HepG2 (cell line): ENCODE data around the gene APOL4. TPM values are rescaled to one million over a fixed set of nuclear protein-coding genes. Genes with fewer than 3 reads are reported as not detected.
A peak's percentile ranks its signal among the peaks of the same experiment; 100 is the strongest.

Source experiments
- ATAC-seq: fragments of 200-7000 bp; cut with Tn5 transposase; 3 replicates; pipeline ENCODE4 v1.9.1; 2020; ENCODE audit warnings: mild to moderate bottlenecking, moderate library complexity
- BruUV-seq: library from RNA; stranded (reverse); fragments of 400-500 nt; replicated peaks from 2 replicates; lab custom pipeline; 2021; lab: Mats Ljungman, UMichigan
- CTCF ChIA-PET: fragments of 300-600 bp; formaldehyde crosslinking; extraction: SDS; loops from one replicate; lab custom pipeline; 2021; ENCODE audit warnings: low total read pairs, inconsistent platforms, low intra/inter-chr PET ratio; lab: Yijun Ruan, JAX
- POLR2A ChIA-PET: fragments of 350-600 bp; sonication (Branson Sonifier 250); formaldehyde crosslinking; loops from one replicate; lab custom pipeline; 2020; ENCODE audit warnings: antibody characterized with exemption, inconsistent platforms; lab: Yijun Ruan, JAX
- DNase-seq: peaks from one replicate; pipeline ENCODE4 v3.0.0-alpha.2; 2015; ENCODE audit warnings: low spot score
- FAIRE-seq: peaks from 3 replicates; lab custom pipeline; 2011; peaks lifted over from hg19 to GRCh38; lab: Jason Lieb, UNC
- H2AFZ ChIP-seq: one replicate; pipeline ENCODE4 v1.6.1; 2011; ENCODE audit warnings: low read length, inconsistent platforms
- H3K27ac ChIP-seq: fragments of 300-600 bp; 3 replicates; pipeline ENCODE4 v1.8.0; 2011; ENCODE audit warnings: mixed run types, mild to moderate bottlenecking, mixed read lengths, low read length, inconsistent platforms; ENCODE audit not compliant: insufficient read depth; ENCODE audit errors: extremely low read length
- H3K27me3 ChIP-seq, 2 experiments: fragments of 200-600 bp in 1 of 2; 2 replicates in 1 of 2; 3 replicates in 1 of 2; pipeline versions ENCODE4 v1.6.0 to v1.8.0; 2011; ENCODE audit warnings: low read length in 2 of 2, mild to moderate bottlenecking in 2 of 2, moderate library complexity in 2 of 2, inconsistent platforms in 1 of 2; ENCODE audit not compliant: insufficient read depth in 2 of 2, control insufficient read depth in 1 of 2
- H3K36me3 ChIP-seq, 2 experiments: fragments of 200-600 bp in 1 of 2; replicated peaks in 1 of 2; 2 replicates in 1 of 2; 3 replicates in 1 of 2; pipeline versions ENCODE4 v1.5.1 to v1.8.0; 2011; ENCODE audit warnings: low read length in 2 of 2, inconsistent platforms in 1 of 2; ENCODE audit not compliant: insufficient read depth in 2 of 2, control insufficient read depth in 1 of 2
- H3K4me1 ChIP-seq: 2 replicates; pipeline ENCODE4 v1.5.1; 2012; ENCODE audit warnings: low read length, inconsistent platforms; ENCODE audit not compliant: insufficient read depth
- H3K4me2 ChIP-seq: 2 replicates; pipeline ENCODE4 v1.6.0; 2011; ENCODE audit warnings: low read depth, low read length, inconsistent platforms
- H3K4me3 ChIP-seq, 3 experiments: fragments of 200-600 bp in 1 of 3; sonication (generic), shearing (Covaris generic) in 1 of 3; replicated peaks in 1 of 3; 2 replicates each; pipeline ENCODE4 v1.5.1; 2011 to 2016; ENCODE audit warnings: low read length in 3 of 3, inconsistent platforms in 2 of 3, low read depth in 2 of 3, mild to moderate bottlenecking in 2 of 3, control low read depth in 1 of 3, mixed read lengths in 1 of 3; ENCODE audit not compliant: insufficient read depth in 1 of 3
- H3K79me2 ChIP-seq: one replicate; pipeline ENCODE4 v1.6.1; 2011; ENCODE audit warnings: low read length, inconsistent platforms; ENCODE audit not compliant: insufficient read depth
- H3K9ac ChIP-seq: 2 replicates; pipeline ENCODE4 v1.6.0; 2011; ENCODE audit warnings: mild to moderate bottlenecking, low read depth, low read length, inconsistent platforms; ENCODE audit not compliant: insufficient read depth
- H3K9me3 ChIP-seq: 2 replicates; pipeline ENCODE4 v1.5.1; 2012; ENCODE audit warnings: mild to moderate bottlenecking, low read length
- H4K20me1 ChIP-seq: 2 replicates; pipeline ENCODE4 v1.6.0; 2011; ENCODE audit warnings: inconsistent platforms, mild to moderate bottlenecking, low read length, moderate library complexity; ENCODE audit not compliant: insufficient read depth
- ARNT2 ChIP-seq: sonication (generic); formaldehyde crosslinking; IDR thresholded peaks from 2 replicates; pipeline ENCODE4 v1.8.0; 2022; ENCODE audit warnings: mild to moderate bottlenecking, low read depth, missing genetic modification reagents, moderate library complexity
- ATF3 ChIP-seq: sonication (generic); formaldehyde crosslinking; IDR thresholded peaks from 2 replicates; pipeline ENCODE4 v1.4.0; 2020; ENCODE audit warnings: missing genetic modification reagents
- KAT7 ChIP-seq: IDR thresholded peaks from 2 replicates; pipeline ENCODE4 v1.6.1; 2018; ENCODE audit warnings: borderline replicate concordance, missing compliant biosample characterization
- KDM1A ChIP-seq: IDR thresholded peaks from 2 replicates; pipeline ENCODE4 v1.6.1; 2016; ENCODE audit warnings: missing compliant biosample characterization
- MBD4 ChIP-seq: IDR thresholded peaks from 2 replicates; pipeline ENCODE4 v1.6.1; 2012; ENCODE audit warnings: low read length, inconsistent platforms, borderline replicate concordance
- NR2F2 ChIP-seq: IDR thresholded peaks from 2 replicates; pipeline ENCODE4 v1.6.1; 2012; ENCODE audit warnings: low read depth, inconsistent platforms, borderline replicate concordance
- RBM22 ChIP-seq: fragments of 200-400 bp; formaldehyde crosslinking; optimal IDR thresholded peaks from 2 replicates; pipeline ENCODE3; 2017; ENCODE audit warnings: mild to moderate bottlenecking, low read length, moderate library complexity
- ZBTB37 ChIP-seq: sonication (generic); formaldehyde crosslinking; IDR thresholded peaks from 2 replicates; pipeline ENCODE4 v1.4.0; 2020; ENCODE audit warnings: mild to moderate bottlenecking, missing genetic modification reagents
- WGBS: methylation state at CpG from one replicate; pipeline ENCODE4 v1.1.6; 2017; ENCODE audit warnings: low lambda C conversion rate; 5-methylcytosine and 5-hydroxymethylcytosine counted together
- in situ Hi-C: cut with HindIII; loops from 2 replicates; pipeline ENCODE4 v1.10.0; 2017; ENCODE audit warnings: low pct_unique_long_range_greater_than_20kb; ENCODE audit not compliant: extremely low pct_ligation_motif_present
- intact Hi-C: fragments of 100-400 bp; cut with micrococcal nuclease; formaldehyde crosslinking; loops from one replicate; pipeline ENCODE4 v1.10.0; 2022; ENCODE audit not compliant: unreplicated experiment
- polyA plus RNA-seq, 8 experiments: library from polyadenylated mRNA; depleted of rRNA in 3 of 8; stranded (reverse) in 7 of 8; unstranded in 1 of 8; fragments of >200 nt; fragmentation: Illumina TruSeq in 4 of 8; extraction: Trizol in 4 of 8; gene quantifications; 2 replicates each; pipeline versions ENCODE4 v1.2.1 to v1.2.3, GENCODE V29; 2011 to 2016; ENCODE audit warnings: low read depth in 4 of 8, missing spikeins in 1 of 8, mixed read lengths in 1 of 8; ENCODE audit not compliant: insufficient read depth in 1 of 8
- total RNA-seq, 5 experiments: library from RNA; depleted of rRNA; stranded (reverse); fragments of >200 nt; fragmentation: Illumina TruSeq; extraction: Trizol; gene quantifications; 2 replicates each; pipeline ENCODE4 v1.2.3, GENCODE V29; 2016; ENCODE audit warnings: low read depth in 1 of 5

The APOL4 gene
- total and polyA plus RNA-seq, 2 of the 13 experiments (the other 11 are each of a cell fraction or from before 2014, with no cell fraction given), result 0.77 to 2.8 TPM

GRCh38 chr22:36249160-36249559 lies 47.6 kb upstream of the APOL4 start:
- H3K27ac ChIP-seq, result peak overlapping the region; percentile 90
- H3K36me3 ChIP-seq, result no peaks in the 10 kb centered on the region
- no peaks in the 10 kb centered on the region for H4K20me1 ChIP-seq
- no peak for DNase-seq
- intact Hi-C loops (no loop called here), in situ Hi-C loops (no loop called here)
- POLR2A ChIA-PET, result interaction anchor here (7.0 kb wide), 1 partner anchor 11 kb away, joined by 102 read pairs; the partner anchor contains the start of gene APOL2
- no peak overlapping the region for H2AFZ ChIP-seq
- peaks cover 84% of the 10 kb centered on the region for H3K4me1 ChIP-seq
- H3K9ac ChIP-seq, result peak overlapping the region; percentile 71; the same call in 1 of the 2 replicates
- 94% methylated on average over 2 of the region's 2 CpGs for WGBS
- peaks cover 16% of the 10 kb centered on the region for H3K79me2 ChIP-seq
- no peak for ATAC-seq
- CTCF ChIA-PET, result no interaction called here
- FAIRE-seq, result no peak
- H3K4me3 ChIP-seq, result no peak overlapping the region
- H3K27me3 ChIP-seq, result no peaks in the 10 kb centered on the region; a peak in 1 of 5 replicates
- no peak overlapping the region for H3K4me2 ChIP-seq
- TF ChIP-seq MBD4 (no peak), KAT7 (CRISPR knock-in tag) (0 out of 2 replicates have a peak, but pooled peaks have one; percentile 21), KDM1A (CRISPR knock-in tag) (no peak), ZBTB37 (no peak), NR2F2 (no peak), ARNT2 (CRISPR knock-in tag) (no peak), ATF3 (CRISPR knock-in tag) (no peak), RBM22 (no peak)
- TF ChIP-seq, all 625 proteins: peak for 1
- BruUV-seq, result no TSS peak
- no peaks in the 10 kb centered on the region for H3K9me3 ChIP-seq
